ENCODE data around the gene MAPKAPK5.

DNA sequence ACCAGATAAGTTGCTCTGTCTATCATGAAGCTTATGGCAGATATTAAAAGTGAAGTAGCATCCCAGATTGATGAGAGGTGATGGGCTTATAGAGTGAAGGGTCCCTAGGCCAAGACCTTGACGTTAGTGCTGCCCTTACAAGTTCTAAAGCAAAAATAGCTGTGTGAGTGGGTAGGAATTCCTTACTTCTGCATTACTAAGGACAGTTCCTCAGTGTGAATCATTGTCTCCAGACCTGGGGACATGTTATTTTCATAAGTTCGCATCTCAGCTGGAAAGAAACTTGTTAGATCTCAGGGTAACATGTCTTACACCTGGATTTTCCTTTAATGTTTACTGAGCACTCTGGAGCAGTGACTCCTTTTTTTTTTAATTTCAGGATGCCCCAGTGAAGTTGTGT, 28.7 kb downstream of the MAPKAPK5 start:
- TF ChIP-seq, protein P1, sequence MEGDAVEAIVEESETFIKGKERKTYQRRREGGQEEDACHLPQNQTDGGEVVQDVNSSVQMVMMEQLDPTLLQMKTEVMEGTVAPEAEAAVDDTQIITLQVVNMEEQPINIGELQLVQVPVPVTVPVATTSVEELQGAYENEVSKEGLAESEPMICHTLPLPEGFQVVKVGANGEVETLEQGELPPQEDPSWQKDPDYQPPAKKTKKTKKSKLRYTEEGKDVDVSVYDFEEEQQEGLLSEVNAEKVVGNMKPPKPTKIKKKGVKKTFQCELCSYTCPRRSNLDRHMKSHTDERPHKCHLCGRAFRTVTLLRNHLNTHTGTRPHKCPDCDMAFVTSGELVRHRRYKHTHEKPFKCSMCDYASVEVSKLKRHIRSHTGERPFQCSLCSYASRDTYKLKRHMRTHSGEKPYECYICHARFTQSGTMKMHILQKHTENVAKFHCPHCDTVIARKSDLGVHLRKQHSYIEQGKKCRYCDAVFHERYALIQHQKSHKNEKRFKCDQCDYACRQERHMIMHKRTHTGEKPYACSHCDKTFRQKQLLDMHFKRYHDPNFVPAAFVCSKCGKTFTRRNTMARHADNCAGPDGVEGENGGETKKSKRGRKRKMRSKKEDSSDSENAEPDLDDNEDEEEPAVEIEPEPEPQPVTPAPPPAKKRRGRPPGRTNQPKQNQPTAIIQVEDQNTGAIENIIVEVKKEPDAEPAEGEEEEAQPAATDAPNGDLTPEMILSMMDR (conservative IDR thresholded peaks at IDR 0.05), result no peak
- TF ChIP-seq ZFX (IDR thresholded peaks at IDR 0.05), result no peak

Measured in C4-2B (cell line).